Fibroblast of skin of right quadriceps (primary cell): ENCODE results near the gene CDKN2D.

Experiments
- DNase-seq: peaks from one replicate; pipeline ENCODE4 v3.0.0-alpha.2; 2013

Gene CDKN2D

DNA sequence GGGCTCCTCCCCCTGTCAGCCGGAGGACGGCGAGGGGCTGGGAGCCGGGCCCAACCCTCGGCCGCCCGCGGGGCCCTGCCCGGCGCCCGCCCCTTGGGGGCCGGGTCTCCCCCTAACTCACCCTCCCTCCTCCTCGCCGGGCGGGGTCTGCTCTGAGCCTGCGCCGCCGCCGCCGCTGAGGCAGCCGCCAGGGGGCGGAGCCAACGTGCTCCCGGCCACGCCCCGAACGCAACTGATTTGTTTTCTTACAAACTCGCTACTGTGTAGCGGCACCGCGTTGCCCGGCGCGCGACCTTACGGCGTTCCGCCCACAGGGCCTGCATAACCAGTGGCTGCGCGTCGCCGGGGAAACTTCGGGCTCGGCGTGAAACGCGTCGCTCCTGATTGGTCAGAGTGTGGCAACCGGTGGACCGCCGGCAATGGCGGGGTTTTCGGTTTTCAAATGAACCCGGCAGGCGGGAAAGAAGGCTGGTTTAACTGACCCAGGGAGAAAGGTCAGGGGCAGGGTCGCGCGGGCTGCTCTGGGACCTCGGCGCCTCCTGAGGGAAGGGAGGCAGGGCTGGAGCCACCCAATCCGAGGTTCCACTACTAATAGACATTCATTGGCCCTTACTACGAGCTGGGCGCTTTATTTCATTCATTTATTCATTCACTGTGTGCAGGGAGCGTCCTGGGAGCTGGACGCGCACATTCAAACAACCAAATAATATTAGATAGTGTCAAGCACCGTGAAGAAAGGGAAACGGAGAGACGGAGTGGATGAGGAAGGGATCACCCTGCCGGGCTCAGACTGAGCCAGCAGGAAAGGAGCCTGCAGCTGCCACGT lies at the start of gene CDKN2D:
Gene CDKN2D, minus strand, starts transcription at position 154 of the 826 bp plus-strand sequence. CDS start 326 bp downstream, outside the sequence.
- peak; percentile 99 for DNase-seq

- DNase-seq, result peak; percentile 82
These were observed 48.8 kb upstream of the CDKN2D start for GRCh38 chr19:10617409-10618121.

DNA sequence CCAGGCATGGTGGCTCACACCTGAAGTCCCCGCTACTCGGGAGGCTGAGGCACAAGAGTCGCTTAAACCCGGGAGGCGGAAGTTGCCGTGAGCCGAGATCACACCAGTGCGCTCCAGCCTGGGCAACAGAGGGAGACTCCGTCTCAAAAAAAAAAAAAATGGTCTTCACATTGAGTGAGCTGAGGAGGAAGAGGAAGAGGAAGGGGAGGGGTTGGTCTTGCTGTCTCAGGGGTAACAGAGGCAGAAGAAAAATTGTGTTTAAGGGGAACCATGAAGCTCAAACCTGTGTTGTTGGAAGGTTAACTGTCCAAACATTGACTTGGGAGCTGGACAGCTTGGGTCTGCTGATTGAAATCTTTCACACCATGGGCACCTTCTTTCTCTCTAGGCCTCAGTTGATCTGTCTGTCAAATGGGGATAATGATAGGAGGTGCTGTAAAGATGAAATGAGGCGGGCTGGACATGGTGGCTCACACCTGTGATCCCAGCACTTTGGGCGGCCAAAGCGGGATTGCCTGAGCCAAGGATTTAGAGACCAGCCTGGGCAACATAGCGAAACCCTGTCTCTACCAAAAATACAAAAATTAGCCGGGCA lies 46.7 kb upstream of the CDKN2D start:
- no peak for DNase-seq

DNA sequence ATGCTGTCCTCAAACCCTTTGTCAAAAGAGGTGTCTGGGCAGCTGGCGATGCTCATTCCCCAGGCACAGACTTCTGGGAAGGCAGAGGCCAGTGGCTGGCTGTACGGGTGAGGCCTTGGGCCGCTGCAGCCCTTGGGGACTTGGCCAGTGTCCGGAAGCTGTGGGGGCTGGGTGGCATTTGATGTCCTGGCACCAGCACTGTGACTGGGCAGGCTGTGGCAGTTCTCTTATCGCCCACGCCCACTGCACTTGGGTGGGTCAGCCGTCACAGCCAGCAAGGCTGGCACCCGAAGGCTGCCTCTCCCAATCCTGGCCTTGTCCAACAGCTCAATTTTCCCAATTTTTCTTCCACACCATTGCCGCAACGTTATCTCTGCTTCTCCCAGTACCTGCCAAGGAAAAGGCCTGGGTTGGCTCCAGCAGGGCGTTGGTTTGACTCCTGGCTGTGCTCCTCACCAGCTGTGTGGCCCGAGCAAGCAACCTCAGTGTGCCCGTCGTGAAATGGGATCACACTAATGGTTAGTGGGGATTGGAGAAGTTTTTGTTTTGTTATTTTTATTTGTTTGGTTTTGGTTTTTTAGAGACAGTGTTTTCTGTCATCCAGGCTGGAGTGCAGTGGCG lies 43.8 kb upstream of the CDKN2D start:
- DNase-seq, result no peak

- no peak for DNase-seq
These were observed 43.1 kb upstream of the CDKN2D start for GRCh38 chr19:10611907-10612306.

DNA sequence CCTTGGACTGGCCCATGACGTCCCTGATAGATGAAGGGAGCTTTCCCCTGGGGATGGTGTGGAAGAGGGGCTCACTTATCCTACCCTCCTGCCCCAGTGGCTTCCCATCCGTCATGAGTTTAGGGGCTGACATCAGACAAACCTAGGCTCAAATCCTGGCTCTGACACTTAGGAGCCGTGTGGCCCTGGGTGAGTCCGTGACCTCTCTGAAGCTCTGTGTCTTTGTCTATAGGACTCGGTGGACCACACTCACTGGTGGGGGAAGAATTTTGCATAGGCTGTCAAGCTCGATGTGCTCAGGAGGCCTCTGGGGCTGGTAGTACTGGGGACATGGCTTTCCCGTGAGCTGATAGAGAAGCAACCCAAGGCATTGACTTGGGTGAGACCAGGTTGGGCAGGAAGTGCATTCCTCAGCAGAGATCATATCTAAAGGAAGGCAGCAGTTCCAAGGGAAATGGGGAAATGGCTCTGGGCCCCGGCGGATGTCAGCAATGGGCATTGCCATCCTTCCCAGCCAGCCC lies 35.7 kb upstream of the CDKN2D start:
- DNase-seq, result no peak

DNA sequence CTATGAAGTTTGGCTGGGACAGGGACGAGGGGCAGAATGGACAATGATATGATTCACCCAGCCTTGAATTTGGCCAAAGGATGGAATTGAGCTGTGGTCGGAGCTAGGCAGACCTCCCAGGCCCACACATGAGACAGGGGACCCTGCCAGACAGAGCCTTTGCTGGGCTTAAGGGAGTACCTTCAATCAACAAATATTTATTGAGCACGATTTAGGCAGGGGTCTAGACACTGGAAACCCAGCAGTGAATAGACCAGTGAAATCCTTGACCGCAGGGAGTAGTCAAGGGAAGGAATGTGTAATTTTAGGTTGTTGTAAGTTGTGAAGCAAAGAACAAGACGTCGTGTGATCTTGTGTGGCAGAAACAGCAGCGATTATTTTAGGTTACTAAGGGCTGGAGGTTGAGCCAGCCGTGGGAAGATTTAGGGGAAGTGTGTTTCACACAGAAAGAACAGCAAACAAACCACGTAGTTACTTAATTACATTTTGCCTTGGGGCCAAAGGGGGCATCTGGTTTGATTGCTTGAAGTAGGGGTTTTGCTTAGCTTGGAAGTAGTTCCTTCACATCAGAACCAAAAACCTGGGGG lies 35.2 kb upstream of the CDKN2D start:
- DNase-seq, result no peak

- DNase-seq, result peak; percentile 15
These were observed 34.5 kb upstream of the CDKN2D start for GRCh38 chr19:10603084-10603872.

DNA sequence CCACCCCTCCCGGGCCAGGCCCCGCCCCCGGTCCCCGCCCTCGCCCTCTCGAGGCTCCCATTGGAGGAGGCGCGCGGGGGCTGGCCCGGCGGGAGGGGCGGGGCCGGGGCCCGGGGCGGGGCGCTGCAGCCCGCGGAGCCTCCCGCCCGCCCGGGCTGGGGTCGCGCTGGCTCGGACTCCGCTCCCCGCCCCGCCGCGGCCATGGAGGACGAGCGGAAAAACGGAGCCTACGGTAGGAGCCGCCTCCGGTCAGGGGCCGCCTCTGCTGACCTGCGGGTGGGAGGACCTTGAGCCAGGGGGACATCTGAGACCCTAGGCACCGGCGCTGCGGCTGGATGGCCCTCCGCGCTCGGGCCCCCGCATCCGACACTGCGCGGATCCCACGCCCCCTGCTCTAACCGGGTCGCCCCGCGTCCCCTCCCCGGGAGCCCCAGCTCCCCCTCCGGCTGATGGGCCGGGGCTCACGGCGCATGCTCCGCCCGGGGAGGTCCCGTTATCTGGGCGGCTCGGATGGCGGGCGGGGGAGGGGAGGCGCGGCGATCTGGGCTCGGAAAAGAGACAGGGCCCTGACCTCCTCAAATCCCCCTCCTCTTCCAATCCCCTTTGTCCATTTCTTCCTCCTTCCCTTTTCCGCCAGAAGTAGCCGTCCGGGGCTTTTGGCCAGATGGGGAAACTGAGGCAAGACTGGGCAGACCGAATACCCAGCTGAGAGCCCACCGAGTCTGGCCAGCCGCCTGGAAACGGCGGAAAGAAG lies 33.7 kb upstream of the CDKN2D start:
- DNase-seq, result peak; percentile 69

- DNase-seq, result no peak
These were observed 33.2 kb upstream of the CDKN2D start for GRCh38 chr19:10601999-10602329.

GRCh38 chr19:10600149-10600548 lies 31.4 kb upstream of the CDKN2D start:
- no peak for DNase-seq

GRCh38 chr19:10593820-10594637 lies 25.2 kb upstream of the CDKN2D start:
- DNase-seq, result no peak

GRCh38 chr19:10593148-10593547 lies 24.4 kb upstream of the CDKN2D start:
- DNase-seq, result no peak

DNA sequence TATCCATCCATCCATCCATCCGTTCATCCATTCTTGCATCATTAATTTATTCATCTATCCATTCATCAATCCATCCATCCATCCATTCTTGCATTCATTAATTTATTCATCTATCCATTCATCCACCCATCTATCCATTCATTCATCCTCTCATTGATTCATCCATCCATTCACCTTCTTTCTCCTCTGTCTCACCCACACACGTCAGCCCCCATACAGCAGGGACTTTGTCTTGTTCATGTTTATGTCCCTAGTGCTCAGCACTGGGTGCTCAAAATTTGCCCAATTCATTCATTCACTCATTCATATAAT lies 19.0 kb upstream of the CDKN2D start:
- DNase-seq, result no peak

GRCh38 chr19:10587022-10587838 lies 18.5 kb upstream of the CDKN2D start, which contains the start of gene AP1M2:
AP1M2 (minus strand) TSS chr19:10587312; CDS start chr19:10587231, 81 bp downstream.
- DNase-seq, result no peak

GRCh38 chr19:10586396-10586795 lies 17.6 kb upstream of the CDKN2D start:
- no peak for DNase-seq

DNA sequence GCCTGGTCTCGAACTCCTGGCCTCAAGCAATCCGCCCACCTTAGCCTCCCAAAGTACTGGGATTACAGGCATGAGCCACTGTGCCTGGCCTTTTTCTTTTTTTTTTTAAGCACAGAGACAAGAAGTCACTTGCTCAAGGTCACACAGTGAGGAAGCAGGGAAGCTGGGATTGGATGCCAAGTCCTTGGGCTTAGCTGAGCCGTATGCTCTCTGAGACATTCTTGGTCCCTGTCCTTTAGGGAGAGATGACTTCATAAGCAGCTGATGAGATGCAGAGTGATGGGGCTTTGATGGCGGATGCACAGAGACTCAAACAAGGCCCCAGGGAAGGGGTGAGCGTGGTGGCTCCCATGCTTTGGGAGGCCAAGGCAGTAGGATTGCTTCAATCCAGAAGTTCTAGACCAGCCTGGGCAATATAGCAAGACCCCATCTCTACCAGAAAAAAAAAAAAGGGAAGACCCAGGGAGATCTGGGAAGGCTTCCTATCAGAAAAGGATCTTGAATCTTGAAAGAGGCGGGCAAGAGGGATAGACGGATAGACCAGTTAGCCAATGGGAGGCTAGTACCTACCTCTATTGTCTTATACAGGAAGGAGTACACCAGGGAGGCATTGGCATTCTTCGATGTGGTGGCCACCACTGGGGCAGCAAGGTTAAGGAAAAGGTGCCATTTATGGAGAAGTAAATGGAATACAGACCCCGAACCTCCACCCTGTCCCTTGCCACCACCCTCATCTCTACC lies 14.4 kb upstream of the CDKN2D start:
- DNase-seq, result no peak

GRCh38 chr19:10582091-10582490 lies 13.3 kb upstream of the CDKN2D start:
- DNase-seq, result no peak
